BLaER1 (cell line): ENCODE results near the gene CCDC85C.
A peak's percentile ranks its signal among the peaks of the same experiment; 100 is the strongest.

Experiments
- H3K27ac ChIP-seq: shearing (Covaris generic); formaldehyde crosslinking; 2 replicates; pipeline ENCODE4 v1.8.1; 2022
- H3K27me3 ChIP-seq: shearing (Covaris generic); formaldehyde crosslinking; 2 replicates; pipeline ENCODE4 v1.8.1; 2022
- H3K36me3 ChIP-seq: shearing (Covaris generic); formaldehyde crosslinking; 2 replicates; pipeline ENCODE4 v1.8.1; 2022
- H3K4me1 ChIP-seq: shearing (Covaris generic); formaldehyde crosslinking; 2 replicates; pipeline ENCODE4 v1.8.1; 2022
- H3K4me2 ChIP-seq: shearing (Covaris generic); formaldehyde crosslinking; 2 replicates; pipeline ENCODE4 v1.8.1; 2022
- H3K4me3 ChIP-seq: shearing (Covaris generic); formaldehyde crosslinking; 2 replicates; pipeline ENCODE4 v1.8.1; 2022
- H3K9ac ChIP-seq: shearing (Covaris generic); formaldehyde crosslinking; 2 replicates; pipeline ENCODE4 v1.8.1; 2022
- H3K9me3 ChIP-seq: shearing (Covaris generic); formaldehyde crosslinking; 2 replicates; pipeline ENCODE4 v1.8.1; 2022
- H4K20me1 ChIP-seq: shearing (Covaris generic); formaldehyde crosslinking; 2 replicates; pipeline ENCODE4 v1.8.1; 2022
- Cebpa-rat ChIP-seq: shearing (Covaris generic); IDR thresholded peaks from 2 replicates; pipeline ENCODE4 v1.8.1; 2022

The CCDC85C gene

GRCh38 chr14:99521176-99522024, 82.6 kb downstream of the CCDC85C start:
- Histone ChIP-seq H3K27ac (no peak overlapping the region), H3K4me1 (peaks cover 36% of the 10 kb centered on the region), H3K9ac (no peak overlapping the region)

GRCh38 chr14:99520571-99521081, 83.4 kb downstream of the CCDC85C start:
- no peak overlapping the region for H3K4me2 ChIP-seq
- H3K4me3 ChIP-seq = no peak overlapping the region
- peaks cover 37% of the 10 kb centered on the region; the same call in 1 of the 2 replicates for H3K36me3 ChIP-seq
- no peak overlapping the region for H3K27ac ChIP-seq
- no peaks in the 10 kb centered on the region for H3K27me3 ChIP-seq
- peaks cover 95% of the 10 kb centered on the region for H4K20me1 ChIP-seq
- no peak overlapping the region for H3K9ac ChIP-seq
- TF ChIP-seq Cebpa-rat = no peak
- no peaks in the 10 kb centered on the region for H3K9me3 ChIP-seq
- H3K4me1 ChIP-seq = peaks cover 32% of the 10 kb centered on the region

More at GRCh38 chr14:99521176-99522024, 82.6 kb downstream of the CCDC85C start:
- Histone ChIP-seq H3K27me3 (no peaks in the 10 kb centered on the region), H4K20me1 (peaks cover 95% of the 10 kb centered on the region), H3K9me3 (no peaks in the 10 kb centered on the region), H3K4me3 (no peak overlapping the region), H3K36me3 (peaks cover 31% of the 10 kb centered on the region; the same call in 1 of the 2 replicates), H3K4me2 (no peak overlapping the region)
- no peak for TF ChIP-seq Cebpa-rat

GRCh38 chr14:99519931-99520421, 84.0 kb downstream of the CCDC85C start:
- Histone ChIP-seq H3K27me3 (no peaks in the 10 kb centered on the region), H3K4me2 (no peak overlapping the region), H3K36me3 (peaks cover 44% of the 10 kb centered on the region), H3K9ac (no peak overlapping the region), H3K4me3 (no peak overlapping the region), H3K4me1 (peaks cover 27% of the 10 kb centered on the region), H3K27ac (no peak overlapping the region), H4K20me1 (peaks cover 95% of the 10 kb centered on the region), H3K9me3 (no peaks in the 10 kb centered on the region)
- TF ChIP-seq Cebpa-rat = no peak

GRCh38 chr14:99519347-99519881, 84.6 kb downstream of the CCDC85C start:
- H3K36me3 ChIP-seq = peaks cover 49% of the 10 kb centered on the region
- H3K27ac ChIP-seq = no peak overlapping the region
- no peak overlapping the region for H3K9ac ChIP-seq
- no peaks in the 10 kb centered on the region for H3K27me3 ChIP-seq
- no peaks in the 10 kb centered on the region for H3K9me3 ChIP-seq
- no peak for TF ChIP-seq Cebpa-rat
- peaks cover 27% of the 10 kb centered on the region for H3K4me1 ChIP-seq
- H3K4me3 ChIP-seq = no peak overlapping the region
- H4K20me1 ChIP-seq = peaks cover 95% of the 10 kb centered on the region
- H3K4me2 ChIP-seq = no peak overlapping the region

- H3K27ac ChIP-seq = no peak overlapping the region
- no peaks in the 10 kb centered on the region for H3K27me3 ChIP-seq
- H3K9me3 ChIP-seq = no peaks in the 10 kb centered on the region
- peaks cover 98% of the 10 kb centered on the region for H4K20me1 ChIP-seq
- TF ChIP-seq Cebpa-rat = no peak
- no peak overlapping the region for H3K4me3 ChIP-seq
- peaks cover 56% of the 10 kb centered on the region for H3K36me3 ChIP-seq
- H3K9ac ChIP-seq = no peak overlapping the region
- H3K4me2 ChIP-seq = peak overlapping the region; percentile 66
- H3K4me1 ChIP-seq = peaks cover 33% of the 10 kb centered on the region
Observed at GRCh38 chr14:99518441-99519346, 85.3 kb downstream of the CCDC85C start.

- no peaks in the 10 kb centered on the region for H3K27me3 ChIP-seq
- peaks cover 39% of the 10 kb centered on the region for H3K4me1 ChIP-seq
- peaks cover 100% of the 10 kb centered on the region for H4K20me1 ChIP-seq
- no peak for TF ChIP-seq Cebpa-rat
- no peak overlapping the region for H3K4me3 ChIP-seq
- peak overlapping the region; percentile 66 for H3K4me2 ChIP-seq
- H3K36me3 ChIP-seq = peaks cover 65% of the 10 kb centered on the region
- 0 out of 2 replicates have a peak overlapping the region, but pooled peaks have one; percentile 38 for H3K9ac ChIP-seq
- H3K9me3 ChIP-seq = no peaks in the 10 kb centered on the region
- peak overlapping the region; percentile 53 for H3K27ac ChIP-seq
Observed at GRCh38 chr14:99517643-99518381, 86.2 kb downstream of the CCDC85C start.

- H3K27ac ChIP-seq = peak overlapping the region; percentile 53
- H4K20me1 ChIP-seq = peaks cover 100% of the 10 kb centered on the region
- no peak overlapping the region for H3K9ac ChIP-seq
- no peak overlapping the region for H3K4me3 ChIP-seq
- H3K4me1 ChIP-seq = peaks cover 46% of the 10 kb centered on the region
- peak overlapping the region; percentile 66 for H3K4me2 ChIP-seq
- no peaks in the 10 kb centered on the region for H3K9me3 ChIP-seq
- TF ChIP-seq Cebpa-rat = no peak
- no peaks in the 10 kb centered on the region for H3K27me3 ChIP-seq
- peaks cover 72% of the 10 kb centered on the region for H3K36me3 ChIP-seq
Observed at GRCh38 chr14:99516871-99517642, 87.0 kb downstream of the CCDC85C start.

GRCh38 chr14:99516156-99516870, 87.7 kb downstream of the CCDC85C start:
- H3K4me2 ChIP-seq = no peak overlapping the region
- no peak overlapping the region for H3K9ac ChIP-seq
- H4K20me1 ChIP-seq = peaks cover 100% of the 10 kb centered on the region
- H3K27ac ChIP-seq = no peak overlapping the region
- no peak overlapping the region for H3K4me3 ChIP-seq
- H3K4me1 ChIP-seq = peaks cover 53% of the 10 kb centered on the region
- TF ChIP-seq Cebpa-rat = no peak
- H3K36me3 ChIP-seq = peaks cover 71% of the 10 kb centered on the region
- no peaks in the 10 kb centered on the region for H3K9me3 ChIP-seq
- no peaks in the 10 kb centered on the region for H3K27me3 ChIP-seq
